HG02973 (cell line): ENCODE data around the gene SLC2A1.
A peak's percentile ranks its signal among the peaks of the same experiment; 100 is the strongest.

Experiments
- ATAC-seq: cut with Tn5 transposase; IDR thresholded peaks from one replicate; pipeline ENCODE4 v1.9.1; 2021; ENCODE audit warnings: moderate library complexity; ENCODE audit not compliant: unreplicated experiment

Gene SLC2A1

DNA sequence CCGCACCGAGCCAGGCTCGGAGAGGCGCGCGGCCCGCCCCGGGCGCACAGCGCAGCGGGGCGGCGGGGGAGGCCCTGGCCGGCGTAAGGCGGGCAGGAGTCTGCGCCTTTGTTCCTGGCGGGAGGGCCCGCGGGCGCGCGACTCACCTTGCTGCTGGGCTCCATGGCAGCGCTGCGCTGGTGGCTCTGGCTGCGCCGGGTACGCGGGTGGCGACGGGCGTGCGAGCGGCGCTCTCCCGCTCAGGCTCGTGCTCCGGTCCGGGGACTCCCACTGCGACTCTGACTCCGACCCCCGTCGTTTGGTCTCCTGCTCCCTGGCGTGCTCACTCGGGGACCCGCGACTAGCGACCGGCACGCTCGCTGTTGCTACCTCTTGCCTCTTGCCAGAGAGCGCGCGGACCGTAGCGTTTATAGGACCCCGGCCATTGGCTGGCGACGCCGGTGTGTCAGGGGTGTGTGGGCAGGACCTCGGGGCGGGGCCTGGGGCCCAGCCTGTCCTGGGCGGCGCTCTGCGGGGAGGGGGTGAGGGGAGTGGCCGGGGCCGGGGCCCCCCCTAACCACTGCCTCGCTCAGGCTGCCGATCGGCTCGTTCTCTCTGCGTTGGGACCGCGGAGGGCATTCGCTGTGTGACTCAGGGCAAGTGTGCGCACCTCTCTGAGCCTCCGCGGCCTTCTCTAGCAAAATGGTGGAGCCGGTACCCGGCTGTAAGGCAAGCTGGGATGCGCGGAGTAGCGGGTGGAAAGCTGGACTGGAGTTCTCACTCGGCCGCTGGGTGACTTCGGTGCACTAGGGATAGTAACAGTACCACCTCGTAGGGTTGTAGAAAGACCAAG, at the start of gene SLC2A1:
TSS of gene SLC2A1 (minus strand) at position 381 of the 832 bp plus-strand sequence. CDS start at position 164, 217 bp downstream.
- peak; percentile 73 for ATAC-seq

DNA sequence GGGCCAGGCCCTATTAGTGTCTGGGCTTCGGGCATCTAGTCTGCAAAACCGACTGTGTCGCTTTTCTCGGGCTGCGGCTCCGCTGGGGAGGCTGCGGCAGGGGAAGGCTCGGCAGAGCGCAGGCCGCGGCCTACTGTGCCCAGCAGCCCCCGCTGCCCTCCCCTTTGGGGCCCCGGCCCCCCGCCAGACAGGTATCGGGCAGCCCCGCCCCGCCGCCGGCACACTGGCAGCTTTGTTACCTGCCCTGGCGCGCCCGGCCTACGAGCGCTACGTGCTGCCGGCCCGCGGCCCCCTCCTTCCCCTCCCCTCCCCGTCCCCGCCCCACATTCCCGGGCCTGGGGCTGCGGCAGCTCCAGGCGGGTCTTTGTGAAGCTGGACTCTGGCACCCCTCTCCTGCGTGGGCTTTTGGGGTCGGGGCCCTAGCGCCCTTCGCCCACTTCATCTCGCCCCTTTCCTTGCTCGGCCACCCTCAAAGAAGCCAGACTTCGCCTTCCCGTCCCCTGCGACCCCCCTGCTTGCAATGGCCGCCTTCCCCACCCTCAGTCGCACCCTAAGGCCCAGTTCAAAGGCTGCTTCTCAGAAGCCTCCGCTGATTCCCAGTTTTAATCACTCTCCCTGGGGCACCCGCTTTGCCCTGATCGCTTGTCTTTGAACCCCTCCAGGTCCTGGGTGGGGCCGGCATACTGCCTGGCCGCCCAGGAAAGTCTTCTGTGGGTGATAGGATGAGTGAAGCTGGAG, 48.9 kb upstream of the SLC2A1 start:
- ATAC-seq = no peak

DNA sequence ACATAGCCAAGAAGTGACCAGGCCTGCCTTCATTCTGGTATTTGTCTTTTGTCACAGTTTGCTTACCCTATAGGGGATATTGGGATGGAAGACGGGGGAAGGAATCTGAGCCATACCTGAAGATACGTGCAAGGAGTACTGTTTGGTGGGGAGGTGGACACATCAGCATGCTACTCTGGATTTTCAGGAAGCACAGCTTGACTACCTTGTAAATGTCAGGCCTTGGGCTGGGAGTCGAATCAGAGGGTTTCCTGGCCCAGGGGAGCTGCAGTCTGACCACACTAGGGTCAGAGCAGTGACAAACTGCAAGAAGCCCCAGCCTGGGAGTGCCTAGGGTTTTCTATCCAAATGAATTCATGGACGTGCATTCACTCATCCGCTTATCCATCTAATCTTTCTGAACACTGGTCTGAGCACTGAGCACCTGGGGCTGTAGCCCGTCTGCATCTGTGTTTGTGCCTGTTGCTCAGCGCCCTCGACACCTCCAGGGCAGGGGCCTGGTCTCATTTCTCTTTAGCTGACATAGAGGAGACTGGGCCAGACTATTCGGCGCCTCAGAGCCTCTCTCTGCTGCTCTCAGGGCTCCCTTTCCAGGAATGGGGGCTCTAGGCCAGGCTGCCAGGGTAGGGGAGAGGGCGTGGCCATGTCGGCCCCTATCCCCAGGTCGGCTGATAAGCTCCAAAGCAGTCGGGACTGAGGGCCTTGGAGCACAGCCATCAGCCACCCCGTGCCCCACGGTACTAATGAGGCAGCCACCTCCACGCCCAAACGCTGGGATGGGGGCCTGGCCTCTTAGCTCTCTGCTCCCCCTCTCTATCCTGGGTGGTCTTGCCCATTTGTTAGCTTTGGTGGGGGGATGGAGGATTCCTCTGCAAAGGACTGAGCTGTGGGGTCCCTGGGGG, 47.0 kb upstream of the SLC2A1 start:
- ATAC-seq = no peak

DNA sequence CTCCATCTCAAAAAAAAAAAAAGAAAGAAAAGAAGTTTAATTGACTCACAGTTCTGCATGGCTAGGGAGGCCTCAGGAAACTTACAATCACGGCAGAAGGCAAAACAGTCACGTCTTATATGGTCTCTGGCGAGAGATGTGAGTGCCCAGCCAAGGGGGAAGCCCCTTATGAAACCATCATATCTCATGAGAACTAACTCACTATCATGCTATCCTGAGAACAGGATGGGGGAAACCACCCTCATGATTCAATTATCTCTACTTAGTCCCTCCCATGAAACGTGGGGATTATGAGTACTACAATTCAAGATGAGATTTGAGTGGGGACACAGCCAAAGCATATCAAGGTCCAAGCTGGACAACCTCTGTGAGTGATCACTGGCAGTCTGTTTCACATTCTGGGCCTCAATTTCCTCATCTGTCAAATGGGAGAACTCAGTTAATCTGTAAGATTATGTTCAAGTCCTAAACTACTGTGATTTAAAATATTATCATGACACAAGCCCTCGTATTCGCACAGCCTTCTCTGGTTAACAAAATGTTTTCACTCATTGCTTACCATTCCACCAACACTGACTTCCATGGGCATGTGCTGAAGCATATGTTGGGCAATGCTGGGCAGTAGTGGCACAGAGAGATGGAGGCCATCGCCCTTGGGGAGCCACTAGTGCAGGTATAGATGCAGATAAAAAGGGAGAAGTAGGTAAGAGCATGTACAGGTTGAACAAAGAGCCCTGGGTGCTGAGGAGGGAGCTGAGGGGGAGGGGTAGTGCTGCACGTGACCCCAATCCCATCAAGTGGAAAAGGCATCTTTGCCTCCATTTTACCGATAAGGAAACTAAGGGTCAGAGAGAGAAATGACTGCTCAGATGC, 46.2 kb upstream of the SLC2A1 start:
- ATAC-seq = no peak

DNA sequence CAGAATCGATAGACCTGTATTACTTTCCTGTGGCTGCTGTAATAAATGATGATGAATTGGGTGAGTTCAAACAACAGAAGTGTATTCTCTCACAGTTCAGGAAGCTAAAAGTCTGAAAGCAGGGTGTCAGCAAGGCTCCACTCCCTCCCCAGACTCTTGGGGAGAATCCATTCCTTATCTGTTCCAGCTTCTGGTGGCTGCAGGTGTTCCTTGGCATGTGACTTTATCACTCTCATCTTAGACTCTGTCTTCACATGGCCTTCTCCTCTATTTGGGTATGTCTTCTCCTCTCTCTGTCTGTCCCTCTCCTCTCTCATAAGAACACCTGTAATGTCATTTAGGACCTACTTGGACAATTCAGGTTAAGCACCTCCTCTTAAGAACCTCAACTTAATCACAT, 44.1 kb upstream of the SLC2A1 start:
- no peak for ATAC-seq

DNA sequence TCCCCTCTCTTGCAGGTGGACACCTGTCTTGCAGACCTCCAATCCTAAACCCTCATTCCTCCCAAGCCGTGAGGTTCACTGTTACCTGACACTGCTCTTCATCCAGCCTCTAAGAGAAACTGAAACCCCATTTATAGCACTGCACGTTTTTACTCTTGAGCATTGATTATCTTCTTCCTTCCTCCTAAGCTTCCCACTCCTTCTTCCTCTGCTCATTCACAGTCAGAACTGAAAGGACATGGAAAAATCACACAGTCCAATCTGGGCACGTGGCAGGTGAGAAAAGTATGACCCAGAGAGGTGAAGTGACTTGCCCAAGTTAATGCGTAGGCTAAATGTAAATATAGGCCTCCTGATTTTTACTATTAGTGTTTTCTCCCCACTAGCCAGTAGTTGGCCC, 43.4 kb upstream of the SLC2A1 start:
- ATAC-seq = no peak

DNA sequence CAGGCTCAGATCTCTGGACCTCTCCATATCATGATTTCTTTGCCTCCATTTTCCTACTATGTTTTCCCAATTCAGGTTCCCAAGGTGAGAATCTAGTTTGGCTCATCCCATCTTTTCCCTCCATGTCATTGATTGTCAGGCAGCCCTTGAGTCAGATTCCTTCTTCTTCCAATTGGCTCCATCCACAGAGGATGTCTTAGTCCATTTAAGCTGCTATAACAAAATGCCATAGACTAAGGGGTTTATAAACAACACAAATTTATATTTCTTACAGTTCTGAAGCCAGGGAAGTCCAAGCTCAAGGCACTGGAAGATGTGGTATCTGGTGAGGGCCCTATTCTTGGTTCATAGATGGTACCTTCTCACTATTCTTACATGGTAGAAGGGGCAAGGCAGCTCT, 42.8 kb upstream of the SLC2A1 start:
- no peak for ATAC-seq

DNA sequence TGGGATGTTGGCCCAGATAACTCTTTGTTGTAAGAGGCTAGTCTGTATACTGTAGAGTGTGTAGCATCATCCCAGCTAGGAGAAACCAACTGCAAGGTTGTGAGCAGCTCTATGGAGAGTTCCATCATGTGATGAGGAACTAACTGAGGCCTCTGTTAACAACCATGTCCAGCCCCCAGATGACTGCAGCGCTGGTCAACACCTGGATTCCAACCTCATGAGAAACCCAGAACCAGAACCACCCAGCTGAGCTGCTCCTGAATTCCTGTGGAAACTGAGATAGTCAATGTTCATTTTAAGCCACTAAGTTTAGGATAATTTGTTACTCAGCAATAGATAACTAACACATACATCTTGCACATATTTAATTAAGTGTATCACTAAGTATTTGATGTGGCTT, 41.6 kb upstream of the SLC2A1 start:
- no peak for ATAC-seq

DNA sequence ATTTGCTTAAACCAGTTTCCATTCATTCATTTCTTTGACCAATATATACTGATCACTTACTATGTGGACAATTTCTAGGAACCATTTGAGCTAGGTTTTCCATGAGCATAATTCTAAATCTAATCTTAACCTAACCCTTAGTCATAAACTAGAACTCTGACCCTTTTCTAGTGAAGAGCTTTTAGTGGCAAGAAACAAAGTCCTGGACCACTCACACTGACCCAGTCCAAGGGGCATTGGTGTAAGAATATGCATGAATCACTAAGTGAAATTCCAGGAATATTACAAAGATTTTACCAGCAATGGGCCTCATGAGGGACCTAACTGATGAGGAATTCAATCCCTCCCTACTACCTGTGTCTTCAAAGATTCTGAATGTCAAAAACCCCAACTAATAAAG, 40.6 kb upstream of the SLC2A1 start:
- no peak for ATAC-seq

DNA sequence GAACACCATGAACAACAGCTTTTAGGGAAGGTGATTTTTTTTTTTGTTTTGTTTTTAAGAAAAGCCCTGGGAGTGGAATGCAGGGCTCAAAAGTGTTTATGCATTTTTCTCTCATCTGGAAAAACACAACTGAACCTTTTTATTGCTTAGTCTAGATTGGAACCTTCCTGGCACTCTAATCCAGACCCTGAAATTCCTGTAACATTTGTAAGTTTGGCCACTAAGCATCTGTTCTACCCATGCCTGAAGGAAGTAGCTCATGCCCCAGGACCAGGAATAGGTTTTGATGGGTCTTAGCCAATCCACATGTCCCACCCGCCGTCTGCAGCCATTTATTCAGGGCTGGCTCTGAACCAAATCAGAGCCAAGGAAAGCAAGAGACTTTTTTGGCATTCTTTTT, 39.7 kb upstream of the SLC2A1 start:
- ATAC-seq = no peak

DNA sequence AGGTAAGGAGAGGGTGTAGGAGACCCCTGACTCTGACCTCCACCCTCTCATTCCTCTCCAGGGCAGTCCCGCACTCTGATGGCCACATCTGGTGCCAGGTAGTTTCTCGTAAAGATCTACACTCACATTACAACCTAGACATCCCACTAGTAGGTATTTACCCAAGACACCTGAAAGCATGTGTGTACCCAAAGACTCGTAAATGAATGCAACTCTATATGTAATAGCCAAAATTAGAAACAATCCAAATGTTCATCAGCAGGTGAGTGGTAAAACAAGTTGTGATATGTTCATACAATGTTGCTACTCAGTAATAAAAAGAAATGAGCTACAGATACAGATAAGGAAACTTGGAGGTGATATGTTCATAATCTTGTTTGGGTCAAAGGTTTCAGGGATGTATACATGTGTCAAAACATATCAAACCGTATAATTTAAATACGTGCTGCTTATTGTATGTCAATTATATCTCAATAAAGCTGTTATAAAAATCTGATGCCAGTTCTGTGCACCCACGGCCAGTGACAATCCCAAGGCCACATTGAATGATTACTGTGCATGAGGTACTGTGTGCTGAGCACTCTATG, 37.8 kb upstream of the SLC2A1 start:
- no peak for ATAC-seq

DNA sequence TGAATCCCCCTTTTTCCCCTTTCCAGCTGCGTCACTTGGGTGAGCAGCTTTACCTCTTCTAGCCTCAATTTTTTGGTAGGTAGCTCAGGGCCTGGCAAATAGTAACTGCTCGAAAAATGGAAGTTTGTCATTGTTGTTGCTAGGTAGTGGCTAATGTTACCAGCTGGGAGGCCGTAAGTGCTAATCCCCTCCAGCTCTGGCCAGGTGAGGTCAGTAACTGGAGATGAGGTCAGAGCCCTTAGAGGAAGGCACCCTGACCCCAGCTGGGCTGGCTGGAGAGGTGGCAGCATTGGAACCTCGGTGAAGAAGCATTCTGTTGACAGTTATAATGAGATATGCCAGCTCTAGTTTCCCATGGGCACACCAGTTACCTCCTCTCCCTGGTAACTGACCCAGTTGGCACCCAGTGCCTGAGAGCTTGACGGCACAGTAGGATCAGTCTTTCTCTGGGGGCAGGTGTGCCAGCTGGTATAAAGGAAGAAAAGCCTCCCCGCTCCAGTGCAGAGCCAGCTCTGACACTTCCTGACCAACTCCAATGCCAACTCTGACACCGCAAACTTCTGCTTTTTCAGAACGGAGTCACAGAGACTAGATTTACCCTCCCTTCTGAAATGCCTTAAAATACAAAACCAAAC, 35.0 kb upstream of the SLC2A1 start:
- ATAC-seq = no peak

DNA sequence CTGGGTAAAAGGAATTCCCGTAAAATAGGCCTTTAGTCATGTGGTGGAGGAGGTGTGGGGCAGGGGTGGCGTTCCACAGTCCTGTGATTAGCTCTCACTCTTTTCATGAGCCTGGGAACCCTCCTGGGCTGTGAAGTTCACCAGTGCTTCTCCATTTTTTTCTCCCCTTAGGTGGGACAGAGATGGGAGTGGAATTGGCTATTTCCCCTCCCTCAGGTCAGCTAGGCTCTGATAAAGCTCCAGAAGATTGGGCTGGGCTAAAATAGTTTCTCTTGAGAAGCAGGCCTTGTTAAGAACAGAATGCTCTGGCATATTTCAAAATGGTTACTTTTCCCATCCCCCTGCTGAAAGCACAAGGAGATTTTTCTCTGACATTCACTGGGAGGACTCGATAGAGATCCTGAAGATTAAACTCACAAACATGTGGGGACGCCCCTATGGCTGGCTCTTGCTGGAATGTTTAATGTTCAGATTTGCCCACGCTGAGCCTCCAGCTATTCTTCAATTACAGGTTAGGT, 33.4 kb upstream of the SLC2A1 start:
- ATAC-seq = no peak

DNA sequence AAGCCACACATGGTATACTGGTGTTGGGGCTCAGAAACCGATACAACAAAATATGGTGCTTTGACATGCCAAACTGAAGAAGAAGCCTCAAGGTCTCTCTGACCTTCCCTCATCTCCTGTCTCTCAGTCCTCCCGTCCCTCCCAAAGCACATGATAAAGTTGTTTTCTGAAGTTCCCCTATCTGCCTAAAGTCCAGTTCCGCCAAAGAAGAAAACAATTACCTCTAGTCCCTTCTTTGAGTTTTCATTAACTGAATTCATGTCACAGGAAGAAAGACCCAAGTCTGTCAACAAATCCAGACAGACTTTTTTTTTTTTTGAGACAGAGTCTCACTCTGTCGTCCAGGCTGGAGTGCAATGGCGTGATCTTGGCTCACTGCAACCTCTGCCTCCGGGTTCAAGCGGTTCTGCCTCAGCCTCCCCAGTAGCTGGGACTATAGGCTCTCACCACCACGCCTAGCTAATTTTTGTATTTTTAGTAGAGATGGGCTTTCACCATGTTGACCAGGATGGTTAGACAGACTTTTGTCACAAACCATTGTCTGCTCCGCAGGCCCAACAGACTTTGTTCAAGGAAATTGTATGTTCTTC, 32.2 kb upstream of the SLC2A1 start:
- no peak for ATAC-seq

DNA sequence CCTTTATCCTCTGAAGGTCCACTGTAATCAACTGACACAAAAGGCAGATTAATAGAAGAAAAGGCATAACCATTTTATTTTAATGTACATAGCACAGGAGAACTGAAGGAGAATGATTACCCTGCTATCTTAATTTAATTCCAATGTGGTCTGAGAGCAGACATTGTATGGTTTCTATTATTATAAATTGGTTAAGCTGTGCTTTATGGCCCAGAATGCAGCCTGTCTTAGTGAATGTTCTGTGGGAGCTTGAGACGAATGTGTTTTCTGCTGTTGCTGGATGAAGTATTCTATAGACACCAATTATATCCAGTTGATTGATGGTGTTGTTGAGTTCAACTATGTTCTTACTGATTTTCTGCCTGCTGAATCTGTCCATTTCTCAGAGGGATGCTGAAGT, 25.0 kb upstream of the SLC2A1 start:
- ATAC-seq = no peak

DNA sequence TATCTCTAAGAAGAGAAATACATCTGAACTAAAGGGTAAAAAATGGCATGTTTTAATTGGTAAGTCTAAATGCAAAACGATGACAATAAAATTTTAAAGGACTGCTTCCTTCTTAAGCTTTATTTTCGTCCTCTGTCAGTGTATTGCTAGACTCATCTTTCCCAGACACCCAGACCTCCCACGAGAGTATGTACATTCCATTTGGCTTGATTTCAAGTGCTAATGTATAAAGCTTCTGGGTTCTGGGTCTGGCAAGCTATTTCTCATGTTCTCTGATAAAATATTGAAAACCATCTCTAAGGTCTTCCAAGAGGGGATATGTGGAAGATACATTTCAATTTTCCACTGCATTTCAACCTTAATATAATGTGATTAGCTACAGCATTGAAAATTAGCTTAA, 24.6 kb upstream of the SLC2A1 start:
- ATAC-seq = no peak

DNA sequence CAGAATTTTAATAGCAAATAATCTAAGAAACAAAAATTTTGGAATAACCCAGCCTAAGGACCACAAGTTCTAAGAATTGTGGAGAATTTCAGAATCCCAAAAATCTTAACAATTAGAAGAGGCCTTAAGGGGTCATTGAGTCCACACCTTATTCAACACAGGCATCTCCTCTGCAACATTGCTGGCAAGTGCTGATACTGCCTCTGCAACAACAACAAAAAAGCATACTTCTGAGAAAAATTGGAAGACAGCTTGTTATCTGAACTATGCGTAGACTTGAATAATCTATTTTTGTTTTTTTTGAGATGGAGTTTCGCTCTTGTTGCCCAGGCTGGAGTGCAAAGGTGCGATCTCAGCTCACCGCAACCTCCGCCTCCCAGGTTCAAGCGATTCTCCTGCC, 24.0 kb upstream of the SLC2A1 start:
- ATAC-seq = no peak

DNA sequence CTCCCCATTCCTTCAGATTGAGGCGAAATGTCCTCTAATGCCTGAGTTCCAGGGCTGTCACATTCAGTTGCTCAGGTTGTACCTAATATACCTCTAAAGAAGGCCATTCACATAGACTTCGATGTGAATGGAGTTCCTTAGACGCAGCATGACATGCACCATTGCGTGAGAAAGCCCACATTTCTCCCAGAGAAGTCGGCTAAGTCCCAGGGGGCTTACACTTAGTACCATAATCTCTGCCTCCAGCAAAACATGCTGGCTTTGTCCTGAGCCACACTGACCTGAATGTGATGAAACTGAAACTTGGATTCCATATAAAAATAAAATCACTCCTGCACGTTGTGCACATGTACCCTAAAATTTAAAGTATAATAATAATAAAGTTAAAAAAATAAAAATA, 23.2 kb upstream of the SLC2A1 start:
- no peak for ATAC-seq

DNA sequence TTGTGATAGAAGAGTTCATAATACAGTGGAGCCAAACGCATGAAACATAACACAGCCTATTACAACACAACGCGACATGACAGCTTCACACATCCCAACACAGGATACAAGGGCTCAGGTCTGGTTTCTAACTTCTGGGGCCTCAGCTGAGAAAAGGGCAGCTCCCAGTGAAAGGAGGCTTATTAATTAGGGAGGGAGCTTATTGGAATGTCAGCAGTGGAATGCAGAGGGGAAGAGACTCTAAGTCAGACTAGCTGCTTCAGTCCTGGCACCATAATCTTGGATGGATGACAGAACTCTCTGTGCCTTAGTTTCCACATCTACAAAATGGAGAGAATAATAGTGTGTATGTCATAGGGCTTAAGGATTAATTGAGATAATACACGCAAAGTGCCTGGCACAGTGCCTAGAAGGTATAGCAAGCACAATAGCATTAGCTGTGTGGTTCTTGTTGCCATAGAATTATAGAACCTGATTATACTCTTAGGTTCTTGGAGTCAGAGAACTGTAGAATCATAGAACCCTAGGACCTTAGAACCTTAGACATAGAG, 22.7 kb upstream of the SLC2A1 start:
- ATAC-seq = no peak
